Esophagus (tissue), 2 donors: ENCODE results near the gene PPP1R7. TPM values are rescaled to one million over a fixed set of nuclear protein-coding genes. Genes with fewer than 3 reads are reported as not detected.

Experiments used
- H3K27ac ChIP-seq, 2 donors: one replicate each; pipeline ENCODE4 v1.5.1; 2013; ENCODE audit warnings: low read depth in 2 of 2, mild to moderate bottlenecking in 2 of 2, inconsistent platforms in 1 of 2, low read length in 1 of 2, moderate library complexity in 1 of 2
- H3K27me3 ChIP-seq, 2 donors: one replicate each; pipeline ENCODE4 v1.6.1; 2013; ENCODE audit warnings: low read length in 2 of 2, control low read depth in 1 of 2, mild to moderate bottlenecking in 1 of 2; ENCODE audit not compliant: insufficient read depth in 2 of 2, control insufficient read depth in 1 of 2
- H3K36me3 ChIP-seq, 2 donors: one replicate each; pipeline ENCODE4 v1.6.1; 2013; ENCODE audit warnings: low read length in 1 of 2; ENCODE audit not compliant: control insufficient read depth in 2 of 2, insufficient read depth in 2 of 2
- H3K4me1 ChIP-seq, 2 donors: one replicate each; pipeline ENCODE4 v1.6.1; 2013; ENCODE audit warnings: low read length in 1 of 2; ENCODE audit not compliant: control insufficient read depth in 2 of 2, insufficient read depth in 2 of 2
- H3K4me3 ChIP-seq, 2 donors: one replicate each; pipeline ENCODE4 v1.5.1; 2013; ENCODE audit warnings: low read length in 2 of 2, mild to moderate bottlenecking in 2 of 2, low read depth in 1 of 2, moderate library complexity in 1 of 2
- H3K9me3 ChIP-seq, 2 donors: one replicate each; pipeline ENCODE4 v1.6.1; 2013; ENCODE audit warnings: mild to moderate bottlenecking in 2 of 2, low read depth in 1 of 2, low read length in 1 of 2, moderate library complexity in 1 of 2; ENCODE audit not compliant: control insufficient read depth in 2 of 2, insufficient read depth in 1 of 2
- WGBS, 2 donors: extraction: QIAGEN DNeasy Blood & Tissue Kit; methylation state at CpG; one replicate each; pipeline ENCODE4 v1.1.7; 2013; 5-methylcytosine and 5-hydroxymethylcytosine counted together
- polyA plus RNA-seq, 2 donors: library from polyadenylated mRNA; stranded (reverse); fragments of 200-250 nt; gene quantifications; one replicate each; pipeline ENCODE4 v1.2.3, GENCODE V29; 2013
- donor health status: healthy with polysubstance abuse.
- donor health status: Bipolar disorder and iron deficiency.

The PPP1R7 gene
- polyA plus RNA-seq, 2 donors = 74.3 to 78.2 TPM

- no peaks in the 10 kb centered on the region for H3K27me3 ChIP-seq
- no peaks in the 10 kb centered on the region for H3K9me3 ChIP-seq
- H3K36me3 ChIP-seq = peaks cover 0 to 7% of the 10 kb centered on the region in 2 donors
- H3K27ac ChIP-seq = peak within 1 kb of the TSS; percentile 79 to 83
- H3K4me3 ChIP-seq = peak within 1 kb of the TSS; percentile 74 to 89
- peaks cover 0 to 9% of the 10 kb centered on the region in 2 donors for H3K4me1 ChIP-seq
- WGBS, 2 donors = 0% methylated on average over 77 to 88 of the region's 88 CpGs
These were observed 1.2 kb upstream of the PPP1R7 start, which contains the start of gene PASK for GRCh38 chr2:241148891-241149674. Gene PASK, minus strand, starts transcription at chr2:241149472. Its CDS starts 6,440 bp downstream, at chr2:241143032.

DNA sequence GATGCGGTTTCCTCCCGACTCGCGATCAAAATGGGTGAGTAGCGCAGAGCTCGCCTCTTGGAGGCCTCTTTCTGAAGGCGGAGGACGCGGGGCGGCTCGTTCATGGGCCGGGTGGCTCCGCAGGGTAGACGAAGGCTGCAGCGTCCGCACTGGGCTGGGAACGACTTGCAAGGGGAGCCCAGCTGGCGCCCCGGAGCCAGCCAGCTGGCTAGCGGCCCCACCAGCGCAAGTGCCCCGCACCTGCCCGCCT lies 667 bp upstream of the PPP1R7 start:
- no peaks in the 10 kb centered on the region for H3K9me3 ChIP-seq
- 0 to 1% methylated on average over 23 of the region's 23 CpGs for WGBS, 2 donors
- H3K36me3 ChIP-seq = peaks cover 0 to 7% of the 10 kb centered on the region in 2 donors
- peaks cover 0 to 9% of the 10 kb centered on the region in 2 donors for H3K4me1 ChIP-seq
- H3K4me3 ChIP-seq = peak overlapping the region; percentile 74 to 86
- H3K27me3 ChIP-seq = no peaks in the 10 kb centered on the region
- peak overlapping the region; percentile 69 to 83 for H3K27ac ChIP-seq

DNA sequence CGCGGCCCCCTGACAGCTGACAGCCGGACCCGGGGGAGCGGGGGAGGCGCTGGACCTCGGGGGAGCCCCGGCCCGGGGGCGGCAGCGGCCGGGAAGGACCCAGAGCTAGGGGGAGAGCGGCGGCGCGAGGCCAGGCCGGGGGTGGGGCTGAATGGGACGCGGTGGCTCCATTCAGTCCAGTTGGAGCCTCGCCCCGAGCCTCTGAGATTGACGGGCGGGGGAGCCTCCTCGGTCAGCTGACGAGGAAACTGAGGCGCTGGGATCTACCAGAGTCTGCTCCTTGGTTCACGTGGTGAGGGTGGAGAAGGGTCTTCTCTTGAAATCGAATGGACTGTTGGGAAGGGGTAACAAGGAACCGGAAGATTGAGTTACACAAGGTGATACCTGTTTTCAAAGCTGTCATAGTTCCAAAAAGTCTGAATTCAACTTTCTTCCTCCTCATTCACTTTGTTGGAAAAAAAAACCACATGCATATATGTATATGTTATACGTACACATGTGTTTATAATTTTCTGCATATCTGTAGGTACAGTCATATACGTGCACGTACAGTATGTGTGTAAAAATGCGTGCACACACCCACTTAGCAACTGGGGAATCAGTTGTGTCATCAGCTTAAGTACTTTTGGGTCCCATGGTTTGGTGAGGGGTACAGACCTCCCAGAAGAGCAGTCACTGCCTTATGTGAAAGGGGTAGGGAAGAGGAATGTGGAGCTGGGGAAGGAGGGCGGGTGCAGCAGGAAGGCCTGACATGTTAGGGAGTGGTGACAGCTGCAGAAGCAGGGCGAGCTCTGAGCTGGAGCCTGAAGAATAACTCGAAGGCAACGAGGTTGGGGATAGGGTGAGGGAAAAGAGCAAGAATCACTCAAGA lies 628 bp downstream of the PPP1R7 start:
- H3K27me3 ChIP-seq = no peaks in the 10 kb centered on the region
- 7 to 9% methylated on average over 25 to 37 of the region's 37 CpGs for WGBS, 2 donors
- H3K27ac ChIP-seq = peak overlapping the region; percentile 72 to 79
- peaks cover 0 to 10% of the 10 kb centered on the region in 2 donors for H3K36me3 ChIP-seq
- H3K9me3 ChIP-seq = no peaks in the 10 kb centered on the region
- H3K4me3 ChIP-seq = peak overlapping the region; percentile 74 to 89
- peaks cover 0 to 9% of the 10 kb centered on the region in 2 donors for H3K4me1 ChIP-seq

GRCh38 chr2:241151934-241152660 lies 1.8 kb downstream of the PPP1R7 start:
- H3K9me3 ChIP-seq = no peaks in the 10 kb centered on the region
- H3K27me3 ChIP-seq = no peaks in the 10 kb centered on the region
- 71 to 75% methylated on average over 8 of the region's 8 CpGs for WGBS, 2 donors
- H3K27ac ChIP-seq = no peak overlapping the region
- H3K36me3 ChIP-seq = peaks cover 0 to 12% of the 10 kb centered on the region in 2 donors
- H3K4me3 ChIP-seq = no peak overlapping the region
- peaks cover 0 to 9% of the 10 kb centered on the region in 2 donors for H3K4me1 ChIP-seq

DNA sequence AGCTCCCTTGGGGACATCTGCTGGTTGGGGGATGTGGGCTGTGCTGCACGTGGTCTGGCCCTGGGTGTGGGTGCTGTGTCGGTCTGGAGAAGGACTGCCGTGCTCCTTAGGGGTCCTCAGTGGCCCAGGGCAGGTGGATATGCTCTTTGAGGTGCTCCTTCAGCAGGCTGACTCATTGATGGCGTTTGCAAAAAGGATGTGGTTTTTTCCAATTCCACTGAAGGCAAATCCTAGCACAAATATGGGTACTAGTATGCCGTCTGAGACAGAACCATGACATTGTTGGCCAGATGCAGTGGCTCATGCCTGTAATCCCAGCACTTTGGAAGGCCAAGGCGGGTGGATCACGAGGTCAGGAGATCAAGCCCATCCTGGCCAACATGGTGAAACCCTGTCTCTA lies 3.3 kb downstream of the PPP1R7 start:
- Histone ChIP-seq H3K36me3 (peaks cover 8 to 21% of the 10 kb centered on the region in 2 donors), H3K27me3 (no peaks in the 10 kb centered on the region), H3K9me3 (no peaks in the 10 kb centered on the region), H3K27ac (no peak overlapping the region), H3K4me3 (no peak overlapping the region), H3K4me1 (peaks cover 0 to 9% of the 10 kb centered on the region in 2 donors)
- WGBS, 2 donors = 86% methylated on average over 7 of the region's 7 CpGs

- Histone ChIP-seq H3K27me3 (no peaks in the 10 kb centered on the region), H3K36me3 (peaks cover 15 to 25% of the 10 kb centered on the region in 2 donors), H3K4me1 (peaks cover 0 to 6% of the 10 kb centered on the region in 2 donors), H3K4me3 (no peak overlapping the region), H3K9me3 (no peaks in the 10 kb centered on the region), H3K27ac (no peak overlapping the region)
- 88 to 91% methylated on average over 4 of the region's 4 CpGs for WGBS, 2 donors
These were observed 4.6 kb downstream of the PPP1R7 start for GRCh38 chr2:241154915-241155314.

DNA sequence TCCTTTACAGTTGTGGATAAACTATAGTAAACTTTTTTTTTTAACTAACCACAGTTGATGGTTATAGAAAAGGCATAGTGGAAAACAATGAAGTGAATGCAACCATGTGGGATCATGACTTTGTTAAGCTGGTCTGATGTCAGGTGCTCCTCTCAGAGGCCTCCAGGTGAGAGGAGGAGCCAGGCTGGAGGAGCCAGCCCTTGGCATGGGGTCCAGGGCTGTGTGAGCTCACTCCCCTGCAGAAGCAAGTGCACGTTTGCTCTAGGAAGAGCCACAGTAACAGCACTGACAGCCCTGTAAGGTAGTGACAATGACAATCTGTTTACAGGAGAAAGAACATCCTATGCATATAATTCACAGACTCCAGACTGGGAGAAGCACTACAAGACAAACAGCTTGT lies 5.7 kb downstream of the PPP1R7 start:
- no peak overlapping the region for H3K4me3 ChIP-seq
- WGBS, 2 donors = 67% methylated on average over 1 of the region's 1 CpG
- H3K36me3 ChIP-seq = peaks cover 15 to 27% of the 10 kb centered on the region in 2 donors
- peaks cover 0 to 6% of the 10 kb centered on the region in 2 donors for H3K4me1 ChIP-seq
- no peak overlapping the region for H3K27ac ChIP-seq
- H3K27me3 ChIP-seq = no peaks in the 10 kb centered on the region
- no peaks in the 10 kb centered on the region for H3K9me3 ChIP-seq

- peaks cover 15 to 27% of the 10 kb centered on the region in 2 donors for H3K36me3 ChIP-seq
- WGBS, 2 donors = 71 to 74% methylated on average over 5 of the region's 5 CpGs
- no peaks in the 10 kb centered on the region for H3K27me3 ChIP-seq
- H3K4me3 ChIP-seq = no peak overlapping the region
- no peak overlapping the region for H3K27ac ChIP-seq
- no peaks in the 10 kb centered on the region for H3K9me3 ChIP-seq
- H3K4me1 ChIP-seq = no peaks in the 10 kb centered on the region
These were observed 6.7 kb downstream of the PPP1R7 start for GRCh38 chr2:241156971-241157441.

DNA sequence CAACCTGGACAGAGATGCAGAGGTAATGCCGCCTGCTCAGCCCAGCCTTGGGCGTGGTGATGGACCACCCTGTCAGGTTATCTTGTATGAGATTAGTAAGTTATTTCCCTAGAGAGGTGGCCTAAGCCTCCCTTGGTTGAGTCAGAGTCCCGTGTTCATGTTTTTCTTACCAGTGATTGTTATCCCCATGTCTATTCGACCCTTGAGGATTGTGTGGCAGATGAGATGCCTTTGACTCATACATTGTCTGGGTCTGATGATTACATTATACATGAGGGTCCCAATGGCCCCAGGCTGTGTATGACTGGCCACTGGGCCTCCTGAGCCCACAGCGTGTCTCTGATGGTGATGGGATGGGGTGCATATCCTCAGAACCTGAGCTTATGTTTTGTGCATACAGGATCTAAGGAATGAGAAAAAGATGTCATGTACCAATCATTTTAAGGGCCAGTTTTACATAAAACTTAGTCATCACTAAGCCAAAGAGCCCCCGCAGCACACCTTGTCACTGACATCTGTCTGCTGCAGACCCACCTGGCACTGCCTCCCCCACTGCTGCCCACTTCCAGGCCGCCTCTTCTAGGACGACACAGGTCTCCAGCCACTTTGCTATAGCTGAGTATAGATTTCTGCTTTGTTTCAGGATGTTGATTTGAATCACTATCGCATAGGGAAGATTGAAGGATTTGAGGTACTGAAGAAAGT lies 7.7 kb downstream of the PPP1R7 start:
- H3K4me3 ChIP-seq = no peak overlapping the region
- H3K27ac ChIP-seq = no peak overlapping the region
- WGBS, 2 donors = 93 to 95% methylated on average over 9 of the region's 9 CpGs
- H3K4me1 ChIP-seq = no peaks in the 10 kb centered on the region
- no peaks in the 10 kb centered on the region for H3K9me3 ChIP-seq
- H3K27me3 ChIP-seq = no peaks in the 10 kb centered on the region
- H3K36me3 ChIP-seq = peaks cover 17 to 27% of the 10 kb centered on the region in 2 donors
